K562 (cell line): Measurements from ENCODE around the gene SCAMP3. TPM values are rescaled to one million over a fixed set of nuclear protein-coding genes. Genes with fewer than 3 reads are reported as not detected.

ENCODE experiments used
- ARHGAP35 ChIP-seq: fragments of 450-650 bp; IDR thresholded peaks from 2 replicates; pipeline ENCODE4 v1.6.1; 2018; ENCODE audit not compliant: partially characterized antibody
- ATF6 ChIP-seq: sonication (generic); formaldehyde crosslinking; IDR thresholded peaks from 2 replicates; pipeline ENCODE4 v1.4.0; 2020; ENCODE audit warnings: mild to moderate bottlenecking, missing genetic modification reagents
- BHLHE40 ChIP-seq: IDR thresholded peaks from 2 replicates; pipeline ENCODE4 v1.6.1; 2011; ENCODE audit warnings: low read length, improper control_type of control experiment
- CLOCK ChIP-seq: fragments of 250-450 bp; sonication (Bioruptor Pico); IDR thresholded peaks from 2 replicates; pipeline ENCODE4 v1.4.0; 2020; ENCODE audit warnings: mild to moderate bottlenecking, moderate library complexity, borderline replicate concordance
- CSDE1 ChIP-seq, 2 experiments: fragments of 450-650 bp; IDR thresholded peaks; 2 replicates each; pipeline ENCODE4 v1.6.1; 2016; ENCODE audit warnings: mild to moderate bottlenecking in 1 of 2
- FOXK2 ChIP-seq, 2 experiments: fragments of 450-650 bp; IDR thresholded peaks in 1 of 2; conservative IDR thresholded peaks in 1 of 2; 2 replicates each; pipeline ENCODE4 v1.6.1; 2016; ENCODE audit warnings: low read depth in 2 of 2, mild to moderate bottlenecking in 1 of 2
- KLF13 ChIP-seq: fragments of 450-650 bp; IDR thresholded peaks from 2 replicates; pipeline ENCODE4 v1.6.1; 2016; ENCODE audit warnings: missing genetic modification characterization, low read depth, mild to moderate bottlenecking, missing compliant biosample characterization, moderate library complexity, borderline replicate concordance
- NCOR1 ChIP-seq: fragments of 450-650 bp; IDR thresholded peaks from 2 replicates; pipeline ENCODE4 v1.6.1; 2016; ENCODE audit warnings: mild to moderate bottlenecking, moderate library complexity
- NEUROD1 ChIP-seq: fragments of 150-350 bp; IDR thresholded peaks from 2 replicates; pipeline ENCODE4 v1.6.1; 2014; ENCODE audit warnings: borderline replicate concordance, low read length, low read depth; ENCODE audit not compliant: partially characterized antibody
- POU5F1 ChIP-seq: fragments of 150-350 bp; IDR thresholded peaks from 2 replicates; pipeline ENCODE4 v1.6.1; 2014; ENCODE audit warnings: borderline replicate concordance, low read length, low read depth, mild to moderate bottlenecking; ENCODE audit not compliant: partially characterized antibody
- RBBP5 ChIP-seq: fragments of 200-600 bp; sonication (generic); IDR thresholded peaks from 2 replicates; pipeline ENCODE4 v1.6.1; 2012; ENCODE audit warnings: borderline replicate concordance, mild to moderate bottlenecking, low read length, control low read depth, inconsistent platforms; ENCODE audit not compliant: insufficient read depth, poor library complexity, severe bottlenecking
- SFPQ ChIP-seq: fragments of 200-400 bp; formaldehyde crosslinking; IDR thresholded peaks from 2 replicates; pipeline ENCODE4 v1.6.1; 2017; ENCODE audit warnings: mild to moderate bottlenecking, low read depth, low read length, moderate library complexity
- YY1 ChIP-seq, 3 experiments: IDR thresholded peaks; 2 replicates each; pipeline ENCODE4 v1.6.1; 2011; ENCODE audit warnings: low read length in 2 of 3, mild to moderate bottlenecking in 2 of 3, moderate library complexity in 2 of 3, borderline replicate concordance in 1 of 3, control low read depth in 1 of 3, low read depth in 1 of 3; ENCODE audit not compliant: insufficient read depth in 3 of 3, insufficient replicate concordance in 2 of 3, control insufficient read depth in 1 of 3, insufficient read length in 1 of 3; ENCODE audit errors: extremely low read depth in 1 of 3
- ZKSCAN3 ChIP-seq: fragments of 250-450 bp; sonication (Bioruptor Pico); IDR thresholded peaks from 2 replicates; pipeline ENCODE4 v1.4.0; 2020
- ZNF121 ChIP-seq: sonication (generic); formaldehyde crosslinking; conservative IDR thresholded peaks from 2 replicates; pipeline ENCODE4 v1.8.0; 2022; ENCODE audit warnings: missing genetic modification reagents
- ZNF347 ChIP-seq: fragments of 450-650 bp; formaldehyde crosslinking; IDR thresholded peaks from 2 replicates; pipeline ENCODE4 v1.4.0; 2020; ENCODE audit warnings: low read depth, mild to moderate bottlenecking, moderate library complexity
- ZNF507 ChIP-seq: conservative IDR thresholded peaks from 2 replicates; pipeline ENCODE4 v1.6.1; 2017; ENCODE audit warnings: missing genetic modification characterization, missing compliant biosample characterization
- polyA plus RNA-seq, 8 experiments: library from polyadenylated mRNA; depleted of rRNA in 4 of 8; stranded (reverse) in 5 of 8; unstranded in 3 of 8; fragments of >200 nt; fragmentation: Nextera tagmentation in 2 of 8; fragmentation: Illumina TruSeq in 1 of 8; extraction: Ambion mirVana in 2 of 8; extraction: Trizol in 1 of 8; gene quantifications; 2 replicates each; pipeline versions ENCODE4 v1.2.1 to v1.2.3, GENCODE V29; 2011 to 2014; ENCODE audit warnings: inconsistent platforms in 1 of 8, missing spikeins in 1 of 8
- total RNA-seq, 7 experiments: library from RNA; depleted of rRNA in 6 of 7; stranded (reverse); fragments of >200 nt in 6 of 7; fragmentation: Illumina TruSeq in 2 of 7; extraction: Trizol in 2 of 7; gene quantifications; 2 replicates each; pipeline versions ENCODE4 v1.2.1 to v1.2.3, GENCODE V29; 2011 to 2021; ENCODE audit warnings: low replicate concordance in 1 of 7

SCAMP3 gene
- total and polyA plus RNA-seq, 9 of the 15 experiments (the other 6 are each of a cell fraction or from before 2014, with no cell fraction given): 14.2 to 131 (median 86.1) TPM

- peak; percentile 91 to 98 (median 96) for TF ChIP-seq YY1 (IDR thresholded peaks at IDR 0.05; ENCODE audit: borderline replicate concordance in 1 of 3, control insufficient read depth in 1 of 3, extremely low read depth in 1 of 3, insufficient read depth in 3 of 3, insufficient read length in 1 of 3, insufficient replicate concordance in 2 of 3, low read depth in 1 of 3, low read length in 2 of 3)
- no peak for TF ChIP-seq ATF6
- TF ChIP-seq POU5F1: no peak
- TF ChIP-seq KLF13 (tag): no peak
- TF ChIP-seq ZNF121: no peak
- TF ChIP-seq RBBP5: peak; percentile 31
- no peak for TF ChIP-seq ZKSCAN3 (CRISPR knock-in tag)
- TF ChIP-seq BHLHE40: 0 out of 2 replicates have a peak, but pooled peaks have one; percentile 10
- no peak for TF ChIP-seq CLOCK
- TF ChIP-seq ZNF347 (CRISPR knock-in tag): no peak
- TF ChIP-seq SFPQ: no peak
- peak in 1 of 2 experiments; percentile 88; a peak in 1 of 4 replicates for TF ChIP-seq CSDE1 (IDR thresholded peaks at IDR 0.05)
- TF ChIP-seq ZNF507 (tag): no peak
- TF ChIP-seq NCOR1: peak; percentile 37
- no peak for TF ChIP-seq ARHGAP35
- TF ChIP-seq FOXK2 (conservative IDR thresholded peaks at IDR 0.05 in 1 of 2, IDR thresholded peaks at IDR 0.05 in 1 of 2; ENCODE audit: low read depth in 2 of 2): peak; percentile 81 to 82
- peak; percentile 90 for TF ChIP-seq NEUROD1
Observed at GRCh38 chr1:155208541-155209311, 53.4 kb downstream of the SCAMP3 start, which contains the start of gene MTX1 (continued).
